ENCODE results near the gene ADA. TPM values are rescaled to one million over a fixed set of nuclear protein-coding genes. Genes with fewer than 3 reads are reported as not detected.

The ADA gene
- total and polyA plus RNA-seq, 9 of the 15 experiments (the other 6 are each of a cell fraction or from before 2014, with no cell fraction given): 2.4 to 26.1 (median 5.3) TPM

- TF ChIP-seq TEAD4 (IDR thresholded peaks at IDR 0.05; ENCODE audit: low read length) (peak; percentile 44; the same call in 1 of the 2 replicates), TEAD4 (CRISPR knock-in tag; IDR thresholded peaks at IDR 0.05; ENCODE audit: borderline replicate concordance) (no peak), KDM1A (IDR thresholded peaks at IDR 0.05) (0 out of 4 replicates have a peak, but pooled peaks of 1 of the 2 experiments have one; percentile 12), ARID1B (IDR thresholded peaks at IDR 0.05) (peak; percentile 73), SMARCA4 (IDR thresholded peaks at IDR 0.05) (0 out of 2 replicates have a peak, but pooled peaks have one; percentile 50), NKRF (IDR thresholded peaks at IDR 0.05; ENCODE audit: borderline replicate concordance) (no peak), ZNF12 (CRISPR knock-in tag; IDR thresholded peaks at IDR 0.05) (peak; percentile 88), CCAR2 (IDR thresholded peaks at IDR 0.05; ENCODE audit: low read depth, low read length) (no peak), MBD2 (IDR thresholded peaks at IDR 0.05; ENCODE audit: borderline replicate concordance, low read depth) (no peak), ZNF23 (CRISPR knock-in tag; IDR thresholded peaks at IDR 0.05) (no peak), TCF7L2 (IDR thresholded peaks at IDR 0.05; ENCODE audit: low read depth, low read length) (no peak), KLF16 (IDR thresholded peaks at IDR 0.05) (0 out of 2 replicates have a peak, but pooled peaks have one; percentile 9), SMARCA5 (IDR thresholded peaks at IDR 0.05) (no peak), TBL1XR1 (IDR thresholded peaks at IDR 0.05; ENCODE audit: low read length in 2 of 2) (no peak), ATF7 (IDR thresholded peaks at IDR 0.05) (0 out of 2 replicates have a peak, but pooled peaks have one; percentile 19), COPS2 (conservative IDR thresholded peaks at IDR 0.05) (no peak), DPF2 (IDR thresholded peaks at IDR 0.05) (peak; percentile 58; the same call in 1 of the 2 replicates), CBFA2T2 (conservative IDR thresholded peaks at IDR 0.05) (peak; percentile 75), NFIC (IDR thresholded peaks at IDR 0.05) (peak; percentile 84), MTA3 (IDR thresholded peaks at IDR 0.05; ENCODE audit: borderline replicate concordance) (no peak), CBFA2T3 (IDR thresholded peaks at IDR 0.05) (peak; percentile 85), MYNN (IDR thresholded peaks at IDR 0.05) (no peak), MYNN (CRISPR knock-in tag; IDR thresholded peaks at IDR 0.05) (no peak), ARID3B (CRISPR knock-in tag; IDR thresholded peaks at IDR 0.05; ENCODE audit: borderline replicate concordance) (no peak), PHF8 (IDR thresholded peaks at IDR 0.05; ENCODE audit: borderline replicate concordance, low read length) (0 out of 2 replicates have a peak, but pooled peaks have one; percentile 9), TAL1 (IDR thresholded peaks at IDR 0.05) (peak; percentile 63; the same call in 1 of the 2 replicates), CTBP1 (IDR thresholded peaks at IDR 0.05; ENCODE audit: borderline replicate concordance) (0 out of 2 replicates have a peak, but pooled peaks have one; percentile 7)
- TF ChIP-seq, protein P1, sequence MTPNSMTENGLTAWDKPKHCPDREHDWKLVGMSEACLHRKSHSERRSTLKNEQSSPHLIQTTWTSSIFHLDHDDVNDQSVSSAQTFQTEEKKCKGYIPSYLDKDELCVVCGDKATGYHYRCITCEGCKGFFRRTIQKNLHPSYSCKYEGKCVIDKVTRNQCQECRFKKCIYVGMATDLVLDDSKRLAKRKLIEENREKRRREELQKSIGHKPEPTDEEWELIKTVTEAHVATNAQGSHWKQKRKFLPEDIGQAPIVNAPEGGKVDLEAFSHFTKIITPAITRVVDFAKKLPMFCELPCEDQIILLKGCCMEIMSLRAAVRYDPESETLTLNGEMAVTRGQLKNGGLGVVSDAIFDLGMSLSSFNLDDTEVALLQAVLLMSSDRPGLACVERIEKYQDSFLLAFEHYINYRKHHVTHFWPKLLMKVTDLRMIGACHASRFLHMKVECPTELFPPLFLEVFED (CRISPR knock-in tag; conservative IDR thresholded peaks at IDR 0.05): no peak
These were observed 9.0 kb downstream of the ADA start (continued) for GRCh38 chr20:44642203-44643153.
